HG03280 (cell line): ENCODE data around the gene TXNDC5.

ENCODE experiments used
- ATAC-seq: cut with Tn5 transposase; IDR thresholded peaks from one replicate; pipeline ENCODE4 v1.9.1; 2021; ENCODE audit warnings: mild to moderate bottlenecking, moderate library complexity; ENCODE audit not compliant: unreplicated experiment

The TXNDC5 gene

GRCh38 chr6:7910654-7911344 is at the start of gene TXNDC5:
Gene TXNDC5, minus strand, starts transcription at chr6:7910788. Its CDS starts 12 bp downstream, at chr6:7910776.
- peak; percentile 61 for ATAC-seq

GRCh38 chr6:7960141-7960540 is 49.6 kb upstream of the TXNDC5 start:
- no peak for ATAC-seq

GRCh38 chr6:7959453-7959852 is 48.9 kb upstream of the TXNDC5 start:
- ATAC-seq = no peak

DNA sequence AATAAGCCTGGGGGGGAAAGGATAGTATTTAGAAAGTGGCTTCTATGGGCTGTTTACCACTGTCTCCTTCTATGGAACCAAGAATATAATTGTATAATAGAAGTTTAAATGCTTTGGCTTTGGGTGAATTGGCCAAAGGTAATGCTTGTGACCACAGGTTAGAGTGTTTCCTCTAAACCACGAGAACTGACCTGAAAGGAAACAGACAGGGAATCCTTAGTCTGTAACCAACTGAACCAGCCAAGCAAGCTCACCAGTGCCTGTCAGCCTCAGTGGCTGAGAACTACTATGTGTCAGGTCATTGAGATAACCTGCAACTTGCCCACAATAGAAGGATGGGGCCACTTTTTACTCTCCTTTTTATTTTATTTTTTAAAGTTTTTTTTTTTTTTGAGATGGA is 47.9 kb upstream of the TXNDC5 start:
- no peak for ATAC-seq

GRCh38 chr6:7956257-7956656 is 45.7 kb upstream of the TXNDC5 start:
- ATAC-seq = no peak

DNA sequence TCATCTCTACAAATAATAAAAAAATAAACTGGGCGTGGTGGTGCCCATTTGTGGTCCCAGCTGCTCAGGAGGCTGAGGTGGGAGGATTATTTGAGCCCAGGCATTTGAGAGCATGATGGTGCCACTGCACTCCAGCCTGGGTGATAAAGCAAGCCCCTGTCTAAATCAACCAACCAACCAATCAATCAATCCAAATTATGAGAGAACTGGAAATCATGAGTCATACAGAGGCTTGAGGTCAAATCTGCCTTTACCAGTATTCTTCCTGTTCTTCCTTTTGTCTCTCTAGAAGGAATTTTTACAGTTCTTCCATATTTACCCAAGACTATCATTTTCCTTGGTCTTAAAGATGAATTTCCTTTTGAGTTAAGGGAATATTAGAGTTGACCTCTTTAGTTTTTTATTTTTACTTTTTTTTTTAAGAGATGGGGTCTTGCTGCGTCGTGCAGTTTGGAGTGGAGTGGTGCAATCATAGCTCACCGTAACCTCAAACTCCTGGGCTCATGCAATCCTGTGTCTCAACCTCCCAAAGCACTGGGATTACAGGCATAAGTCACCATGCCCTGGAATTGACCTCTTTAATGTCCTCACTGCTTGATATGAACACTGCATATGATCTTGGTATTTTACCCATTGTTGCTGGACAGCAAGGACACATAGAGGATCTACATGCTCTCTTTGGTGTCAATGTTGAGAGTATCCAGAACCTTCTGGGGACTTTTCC is 44.1 kb upstream of the TXNDC5 start:
- no peak for ATAC-seq

GRCh38 chr6:7953753-7954152 is 43.2 kb upstream of the TXNDC5 start:
- no peak for ATAC-seq

- ATAC-seq = no peak
These were observed 29.3 kb upstream of the TXNDC5 start for GRCh38 chr6:7939864-7940228.

DNA sequence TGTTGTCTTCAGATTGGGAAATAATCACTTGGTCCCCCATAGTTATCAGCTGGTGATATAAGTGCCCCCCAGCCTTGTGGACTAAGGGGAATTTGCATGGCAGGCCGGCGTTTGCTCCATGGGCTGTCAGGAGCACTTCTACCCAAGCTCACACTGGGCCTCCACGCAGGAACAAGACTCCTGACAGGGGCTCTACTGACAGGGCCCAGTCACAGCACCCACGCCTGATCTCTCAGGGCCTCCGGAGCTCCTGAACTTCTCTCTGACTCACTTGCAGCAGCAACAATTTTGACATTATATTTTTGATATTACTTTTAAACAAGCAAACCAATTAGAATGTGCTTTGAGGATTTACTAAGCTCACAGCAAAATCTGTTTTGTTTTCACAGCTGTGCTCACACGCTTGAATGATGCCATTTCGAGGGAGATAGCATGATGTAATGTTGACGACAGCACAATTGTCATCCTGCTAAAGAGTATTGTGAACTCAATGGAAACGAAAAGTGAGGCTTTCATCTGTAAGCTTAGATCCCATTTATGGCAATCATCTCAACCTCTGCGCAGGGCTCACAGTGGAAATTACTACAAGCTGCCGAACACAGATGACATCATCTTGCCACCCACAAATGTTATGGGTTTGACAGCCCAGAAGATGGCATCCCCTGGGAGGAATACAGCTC is 28.7 kb upstream of the TXNDC5 start:
- no peak for ATAC-seq

DNA sequence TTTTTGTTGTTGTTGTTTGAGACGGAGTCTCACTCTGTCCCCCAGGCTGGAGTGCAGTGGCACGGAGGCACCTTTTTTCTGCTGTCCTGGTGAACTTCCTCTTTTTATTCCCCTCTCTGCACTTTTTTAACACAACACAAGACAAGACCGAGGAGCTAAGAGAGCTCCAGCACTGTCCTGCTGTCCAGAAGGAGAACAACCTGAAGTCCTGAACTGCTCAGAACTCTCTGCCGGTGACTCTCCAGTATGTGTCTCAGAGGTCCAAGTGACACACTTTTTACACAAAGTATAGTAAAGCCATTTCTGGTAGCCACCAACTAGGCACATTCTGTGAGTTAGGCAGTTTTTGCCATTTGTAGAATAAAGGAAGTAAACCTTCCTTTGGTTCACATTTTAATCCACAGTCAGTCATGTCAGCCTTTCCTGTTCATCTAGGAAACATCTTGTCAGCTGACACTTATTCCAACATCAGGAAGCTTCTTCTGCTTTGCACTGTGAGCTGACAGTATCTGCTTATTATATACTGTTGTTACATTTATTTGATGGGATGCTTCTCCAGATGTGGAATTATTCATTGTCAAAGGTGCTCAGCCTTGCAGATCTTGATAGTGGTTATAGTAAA is 28.1 kb upstream of the TXNDC5 start:
- ATAC-seq = no peak

DNA sequence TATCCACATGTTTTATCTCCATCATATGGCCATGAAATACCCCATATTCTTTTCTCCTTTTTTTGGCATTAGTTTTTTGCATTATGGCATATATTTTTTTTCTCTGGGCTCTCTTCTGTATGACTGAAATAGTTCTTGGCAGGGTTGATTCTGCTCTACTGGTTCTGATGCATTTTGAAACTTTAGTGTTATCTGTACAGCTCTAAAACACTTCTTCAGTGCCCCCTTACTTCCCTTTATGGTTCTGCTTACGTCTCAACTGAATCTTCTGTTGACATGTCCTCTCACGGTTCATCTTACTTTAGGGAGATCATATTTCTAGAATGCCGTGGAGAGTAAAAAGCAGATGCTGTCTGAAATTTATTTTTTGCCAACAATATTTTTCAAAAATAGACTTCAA is 23.2 kb upstream of the TXNDC5 start:
- peak; percentile 87 for ATAC-seq

DNA sequence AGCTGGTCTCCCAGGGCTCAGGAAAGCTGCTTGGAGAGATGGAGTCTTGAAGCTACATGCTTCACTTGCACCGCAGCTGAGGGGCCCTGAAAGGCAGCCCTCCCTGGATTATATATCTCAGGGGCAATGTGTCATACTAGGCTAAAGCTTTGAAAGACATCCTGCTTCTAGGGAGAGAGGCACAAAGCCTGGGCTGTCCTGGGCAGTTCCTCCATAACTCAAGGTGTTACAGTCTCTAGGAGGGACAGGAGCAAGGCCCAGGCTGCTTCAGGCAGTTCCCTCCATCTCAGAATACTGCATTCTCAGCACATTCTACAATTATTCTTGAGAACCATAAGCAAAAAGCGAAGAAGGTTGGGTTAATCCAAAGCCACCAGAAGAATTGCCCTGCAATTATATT is 22.0 kb upstream of the TXNDC5 start:
- no peak for ATAC-seq

- ATAC-seq = no peak
These were observed 14.3 kb upstream of the TXNDC5 start for GRCh38 chr6:7924867-7925266.

GRCh38 chr6:7922596-7922995 is 12.0 kb upstream of the TXNDC5 start:
- no peak for ATAC-seq

DNA sequence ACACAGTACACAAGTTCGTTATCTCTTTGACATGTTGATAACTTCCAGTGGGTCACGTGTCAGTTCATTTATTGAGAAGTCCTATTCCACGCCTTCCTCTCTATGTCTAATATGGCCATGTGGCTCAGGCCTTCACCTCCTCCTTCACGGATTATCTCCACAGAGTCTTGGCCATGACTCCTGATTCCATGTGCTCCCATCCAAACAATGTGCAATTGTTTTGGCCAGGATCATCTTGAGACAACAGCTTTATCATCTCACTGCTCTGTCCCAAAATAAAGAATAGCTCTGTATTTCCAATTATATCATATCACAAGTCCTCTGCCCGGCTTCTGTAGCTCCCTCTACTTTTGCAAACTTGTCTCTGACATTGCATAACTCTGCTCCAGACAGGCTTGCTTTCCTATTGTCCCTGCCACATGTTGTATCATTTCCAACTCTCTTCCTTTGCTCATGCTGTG is 11.1 kb upstream of the TXNDC5 start:
- no peak for ATAC-seq

DNA sequence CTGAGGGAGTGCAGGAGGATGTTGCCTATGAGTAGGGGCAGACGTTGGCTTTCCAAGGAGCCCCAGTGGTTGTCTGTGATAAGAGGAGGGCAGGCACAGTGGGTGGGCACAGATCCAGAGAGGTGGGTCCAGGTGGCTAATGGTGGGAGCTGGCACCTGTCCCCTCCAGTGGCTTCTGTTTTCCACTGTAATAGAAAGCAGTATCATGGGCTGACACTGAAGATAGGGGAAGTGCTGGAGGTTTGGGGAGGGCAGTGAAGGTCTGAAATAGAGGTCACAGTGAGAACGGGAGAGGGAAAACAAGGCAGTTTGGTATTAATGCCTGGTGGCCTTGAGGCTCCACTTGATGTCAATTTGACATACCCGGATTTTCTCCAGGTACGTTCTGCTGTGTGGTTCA is 10.5 kb upstream of the TXNDC5 start:
- ATAC-seq = no peak

GRCh38 chr6:7920425-7920824 is 9.8 kb upstream of the TXNDC5 start:
- no peak for ATAC-seq

GRCh38 chr6:7919871-7920270 is 9.3 kb upstream of the TXNDC5 start:
- no peak for ATAC-seq

GRCh38 chr6:7918403-7918802 is 7.8 kb upstream of the TXNDC5 start:
- no peak for ATAC-seq

GRCh38 chr6:7917729-7918128 is 7.1 kb upstream of the TXNDC5 start:
- no peak for ATAC-seq

DNA sequence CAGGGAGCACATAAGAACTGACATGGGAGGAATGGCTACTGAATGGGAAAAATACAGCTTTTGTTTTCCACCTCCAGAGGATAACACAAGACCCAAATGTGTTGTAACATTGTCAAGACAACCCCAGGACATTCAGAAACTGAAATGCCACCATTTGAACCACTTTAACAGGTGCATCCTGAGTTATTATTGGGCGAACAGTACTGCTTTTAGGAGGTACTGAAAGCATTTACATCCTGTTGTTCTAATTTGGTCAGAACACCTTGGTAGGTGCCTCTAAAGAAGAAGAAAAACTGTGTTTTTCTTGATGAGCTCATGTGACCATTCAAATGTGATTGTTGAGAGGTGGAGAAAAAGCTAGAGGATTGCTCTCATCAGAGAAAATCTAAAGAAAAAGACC is 6.4 kb upstream of the TXNDC5 start:
- ATAC-seq = peak; percentile 75
